HepG2 (cell line): ENCODE measurements around the gene SLC25A44. TPM values are rescaled to one million over a fixed set of nuclear protein-coding genes. Genes with fewer than 3 reads are reported as not detected.

ENCODE experiments used
- ATAC-seq: fragments of 200-7000 bp; cut with Tn5 transposase; 3 replicates; pipeline ENCODE4 v1.9.1; 2020; ENCODE audit warnings: mild to moderate bottlenecking, moderate library complexity
- BruUV-seq: library from RNA; stranded (reverse); fragments of 400-500 nt; replicated peaks from 2 replicates; lab custom pipeline; 2021; lab: Mats Ljungman, UMichigan
- CTCF ChIA-PET: fragments of 300-600 bp; formaldehyde crosslinking; extraction: SDS; loops from one replicate; lab custom pipeline; 2021; ENCODE audit warnings: low total read pairs, inconsistent platforms, low intra/inter-chr PET ratio; lab: Yijun Ruan, JAX
- POLR2A ChIA-PET: fragments of 350-600 bp; sonication (Branson Sonifier 250); formaldehyde crosslinking; loops from one replicate; lab custom pipeline; 2020; ENCODE audit warnings: antibody characterized with exemption, inconsistent platforms; lab: Yijun Ruan, JAX
- DNase-seq: peaks from one replicate; pipeline ENCODE4 v3.0.0-alpha.2; 2015; ENCODE audit warnings: low spot score
- FAIRE-seq: peaks from 3 replicates; lab custom pipeline; 2011; peaks lifted over from hg19 to GRCh38; lab: Jason Lieb, UNC
- H2AFZ ChIP-seq: one replicate; pipeline ENCODE4 v1.6.1; 2011; ENCODE audit warnings: low read length, inconsistent platforms
- H3K27ac ChIP-seq: fragments of 300-600 bp; 3 replicates; pipeline ENCODE4 v1.8.0; 2011; ENCODE audit warnings: mixed run types, mild to moderate bottlenecking, mixed read lengths, low read length, inconsistent platforms; ENCODE audit not compliant: insufficient read depth; ENCODE audit errors: extremely low read length
- H3K27me3 ChIP-seq, 2 experiments: fragments of 200-600 bp in 1 of 2; 2 replicates in 1 of 2; 3 replicates in 1 of 2; pipeline versions ENCODE4 v1.6.0 to v1.8.0; 2011; ENCODE audit warnings: low read length in 2 of 2, mild to moderate bottlenecking in 2 of 2, moderate library complexity in 2 of 2, inconsistent platforms in 1 of 2; ENCODE audit not compliant: insufficient read depth in 2 of 2, control insufficient read depth in 1 of 2
- H3K36me3 ChIP-seq, 2 experiments: fragments of 200-600 bp in 1 of 2; replicated peaks in 1 of 2; 2 replicates in 1 of 2; 3 replicates in 1 of 2; pipeline versions ENCODE4 v1.5.1 to v1.8.0; 2011; ENCODE audit warnings: low read length in 2 of 2, inconsistent platforms in 1 of 2; ENCODE audit not compliant: insufficient read depth in 2 of 2, control insufficient read depth in 1 of 2
- H3K4me1 ChIP-seq: 2 replicates; pipeline ENCODE4 v1.5.1; 2012; ENCODE audit warnings: low read length, inconsistent platforms; ENCODE audit not compliant: insufficient read depth
- H3K4me2 ChIP-seq: 2 replicates; pipeline ENCODE4 v1.6.0; 2011; ENCODE audit warnings: low read depth, low read length, inconsistent platforms
- H3K4me3 ChIP-seq, 3 experiments: fragments of 200-600 bp in 1 of 3; sonication (generic), shearing (Covaris generic) in 1 of 3; replicated peaks in 1 of 3; 2 replicates each; pipeline ENCODE4 v1.5.1; 2011 to 2016; ENCODE audit warnings: low read length in 3 of 3, inconsistent platforms in 2 of 3, low read depth in 2 of 3, mild to moderate bottlenecking in 2 of 3, control low read depth in 1 of 3, mixed read lengths in 1 of 3; ENCODE audit not compliant: insufficient read depth in 1 of 3
- H3K79me2 ChIP-seq: one replicate; pipeline ENCODE4 v1.6.1; 2011; ENCODE audit warnings: low read length, inconsistent platforms; ENCODE audit not compliant: insufficient read depth
- H3K9ac ChIP-seq: 2 replicates; pipeline ENCODE4 v1.6.0; 2011; ENCODE audit warnings: mild to moderate bottlenecking, low read depth, low read length, inconsistent platforms; ENCODE audit not compliant: insufficient read depth
- H3K9me3 ChIP-seq: 2 replicates; pipeline ENCODE4 v1.5.1; 2012; ENCODE audit warnings: mild to moderate bottlenecking, low read length
- H4K20me1 ChIP-seq: 2 replicates; pipeline ENCODE4 v1.6.0; 2011; ENCODE audit warnings: inconsistent platforms, mild to moderate bottlenecking, low read length, moderate library complexity; ENCODE audit not compliant: insufficient read depth
- ELF1 ChIP-seq: sonication (generic); formaldehyde crosslinking; IDR thresholded peaks from 2 replicates; pipeline ENCODE4 v1.4.0; 2020; ENCODE audit warnings: missing genetic modification reagents
- GTF2F1 ChIP-seq: fragments of 150-350 bp; IDR thresholded peaks from 2 replicates; pipeline ENCODE4 v1.6.1; 2014; ENCODE audit warnings: low read length
- HINFP ChIP-seq: sonication (generic); formaldehyde crosslinking; IDR thresholded peaks from 2 replicates; pipeline ENCODE4 v1.4.0; 2020; ENCODE audit warnings: low read depth, mild to moderate bottlenecking, missing genetic modification reagents
- KDM6A ChIP-seq: IDR thresholded peaks from 2 replicates; pipeline ENCODE4 v1.6.1; 2016; ENCODE audit warnings: low read depth
- MAFK ChIP-seq, 2 experiments: IDR thresholded peaks in 1 of 2; conservative IDR thresholded peaks in 1 of 2; 2 replicates each; pipeline ENCODE4 v1.6.1; 2011; ENCODE audit warnings: improper control_type of control experiment in 2 of 2, low read length in 2 of 2
- NFE2L2 ChIP-seq: fragments of 150-350 bp; IDR thresholded peaks from 2 replicates; pipeline ENCODE4 v1.6.1; 2014; ENCODE audit warnings: low read length
- NFRKB ChIP-seq: fragments of 450-650 bp; IDR thresholded peaks from 2 replicates; pipeline ENCODE4 v1.6.1; 2017
- ZBTB7B ChIP-seq: sonication (generic); formaldehyde crosslinking; IDR thresholded peaks from 2 replicates; pipeline ENCODE4 v1.4.0; 2020; ENCODE audit warnings: missing genetic modification reagents
- ZFY ChIP-seq: sonication (generic); formaldehyde crosslinking; IDR thresholded peaks from 2 replicates; pipeline ENCODE4 v1.4.0; 2020; ENCODE audit warnings: missing genetic modification reagents
- ZNF17 ChIP-seq: sonication (generic); formaldehyde crosslinking; IDR thresholded peaks from 2 replicates; pipeline ENCODE4 v1.5.0; 2020; ENCODE audit warnings: mild to moderate bottlenecking, missing genetic modification reagents
- ZNF503 ChIP-seq: sonication (generic); formaldehyde crosslinking; IDR thresholded peaks from 2 replicates; pipeline ENCODE4 v1.4.0; 2020; ENCODE audit warnings: missing genetic modification reagents
- ZSCAN12 ChIP-seq: sonication (generic); formaldehyde crosslinking; IDR thresholded peaks from 2 replicates; pipeline ENCODE4 v1.9.0; 2021; ENCODE audit warnings: mild to moderate bottlenecking, missing genetic modification reagents
- WGBS: methylation state at CpG from one replicate; pipeline ENCODE4 v1.1.6; 2017; ENCODE audit warnings: low lambda C conversion rate; 5-methylcytosine and 5-hydroxymethylcytosine counted together
- in situ Hi-C: cut with HindIII; loops from 2 replicates; pipeline ENCODE4 v1.10.0; 2017; ENCODE audit warnings: low pct_unique_long_range_greater_than_20kb; ENCODE audit not compliant: extremely low pct_ligation_motif_present
- intact Hi-C: fragments of 100-400 bp; cut with micrococcal nuclease; formaldehyde crosslinking; loops from one replicate; pipeline ENCODE4 v1.10.0; 2022; ENCODE audit not compliant: unreplicated experiment
- polyA plus RNA-seq, 8 experiments: library from polyadenylated mRNA; depleted of rRNA in 3 of 8; stranded (reverse) in 7 of 8; unstranded in 1 of 8; fragments of >200 nt; fragmentation: Illumina TruSeq in 4 of 8; extraction: Trizol in 4 of 8; gene quantifications; 2 replicates each; pipeline versions ENCODE4 v1.2.1 to v1.2.3, GENCODE V29; 2011 to 2016; ENCODE audit warnings: low read depth in 4 of 8, missing spikeins in 1 of 8, mixed read lengths in 1 of 8; ENCODE audit not compliant: insufficient read depth in 1 of 8
- total RNA-seq, 5 experiments: library from RNA; depleted of rRNA; stranded (reverse); fragments of >200 nt; fragmentation: Illumina TruSeq; extraction: Trizol; gene quantifications; 2 replicates each; pipeline ENCODE4 v1.2.3, GENCODE V29; 2016; ENCODE audit warnings: low read depth in 1 of 5

SLC25A44 gene
- total and polyA plus RNA-seq, 2 of the 13 experiments (the other 11 are each of a cell fraction or from before 2014, with no cell fraction given): 10.7 to 13.4 TPM

- in situ Hi-C loops: no loop called here
- H3K79me2 ChIP-seq: no peaks in the 10 kb centered on the region
- H2AFZ ChIP-seq: no peak overlapping the region
- no peaks in the 10 kb centered on the region for H3K27me3 ChIP-seq
- H3K4me2 ChIP-seq: no peak overlapping the region
- H3K9ac ChIP-seq: no peak overlapping the region
- H3K4me3 ChIP-seq: no peak overlapping the region
- no TSS peak for BruUV-seq
- peaks cover 4% of the 10 kb centered on the region; the same call in 1 of the 2 replicates for H3K4me1 ChIP-seq
- POLR2A ChIA-PET: no interaction called here
- DNase-seq: no peak
- TF ChIP-seq ELF1: no peak
- no peak for TF ChIP-seq ZNF503 (CRISPR knock-in tag)
- no peak for TF ChIP-seq ZBTB7B (CRISPR knock-in tag)
- TF ChIP-seq, all 625 proteins: peak for 0
- no peak overlapping the region for H3K27ac ChIP-seq
- no peaks in the 10 kb centered on the region for H4K20me1 ChIP-seq
- whole genome bisulfite sequencing: 95% methylated on average over 1 of the region's 1 CpG
- H3K36me3 ChIP-seq: peaks cover 11 to 44% of the 10 kb centered on the region in 2 experiments
- ATAC-seq: no peak
- H3K9me3 ChIP-seq: no peaks in the 10 kb centered on the region
- intact Hi-C loops: no loop called here
- CTCF ChIA-PET: no interaction called here
- no peak for FAIRE-seq
Observed at GRCh38 chr1:156230473-156230837, 36.6 kb downstream of the SLC25A44 start.

DNA sequence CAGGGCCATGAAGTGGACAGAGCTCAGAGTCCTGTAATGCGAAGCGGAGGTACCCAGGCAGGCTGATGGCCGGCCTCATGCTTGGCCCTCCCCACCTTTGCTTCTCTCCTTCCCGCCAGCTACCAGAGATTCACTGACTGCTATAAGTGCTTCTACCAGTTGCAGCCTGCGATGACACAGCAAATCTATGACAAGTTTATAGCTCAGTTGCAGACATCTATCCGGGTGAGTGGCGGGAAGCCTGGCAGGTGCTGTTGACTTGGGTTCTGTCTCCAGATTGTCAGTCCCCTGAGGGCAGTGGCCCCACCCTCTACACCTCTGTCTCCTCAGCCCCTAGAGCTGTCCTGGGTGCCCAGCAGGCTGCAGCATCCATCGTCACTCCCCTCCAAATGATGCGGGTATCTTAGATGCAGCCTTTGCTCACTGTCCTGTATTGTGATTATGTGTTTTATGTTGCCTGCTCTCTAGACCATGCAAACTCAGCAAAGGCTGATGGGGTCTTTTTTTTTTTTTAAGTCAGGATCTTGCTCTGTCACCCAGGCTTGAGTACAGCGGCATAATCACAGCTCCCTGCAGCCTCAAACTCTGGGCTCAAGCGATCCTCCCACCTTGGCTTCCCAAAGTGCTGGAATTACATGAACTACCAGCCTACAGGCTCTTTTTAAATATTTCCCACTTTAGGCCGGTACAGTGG lies 38.4 kb downstream of the SLC25A44 start:
- POLR2A ChIA-PET: no interaction called here
- H2AFZ ChIP-seq: no peak overlapping the region
- no peak for FAIRE-seq
- no peak for DNase-seq
- H3K4me2 ChIP-seq: no peak overlapping the region
- H3K4me3 ChIP-seq: no peak overlapping the region
- no peak overlapping the region for H3K9ac ChIP-seq
- BruUV-seq: no TSS peak
- TF ChIP-seq NFE2L2: peak; percentile 40; the same call in 1 of the 2 replicates
- TF ChIP-seq ZFY: no peak
- no peak for TF ChIP-seq HINFP (CRISPR knock-in tag)
- TF ChIP-seq ZSCAN12: no peak
- TF ChIP-seq KDM6A (CRISPR knock-in tag): no peak
- peak; percentile 17 to 38; a peak in 2 of 4 replicates for TF ChIP-seq MAFK (conservative IDR thresholded peaks at IDR 0.05 in 1 of 2, IDR thresholded peaks at IDR 0.05 in 1 of 2; ENCODE audit: low read length in 2 of 2)
- no peak for TF ChIP-seq NFRKB
- no peak for TF ChIP-seq ZNF17
- TF ChIP-seq GTF2F1: no peak
- no peaks in the 10 kb centered on the region for H4K20me1 ChIP-seq
- H3K4me1 ChIP-seq: no peaks in the 10 kb centered on the region
- no peaks in the 10 kb centered on the region for H3K27me3 ChIP-seq
- in situ Hi-C loops: no loop called here
- no peaks in the 10 kb centered on the region for H3K79me2 ChIP-seq
- H3K36me3 ChIP-seq: peaks cover 16 to 49% of the 10 kb centered on the region in 2 experiments
- CTCF ChIA-PET: no interaction called here
- WGBS: 98% methylated on average over 10 of the region's 12 CpGs
- intact Hi-C loops: no loop called here
- H3K27ac ChIP-seq: no peak overlapping the region
- H3K9me3 ChIP-seq: no peaks in the 10 kb centered on the region
- no peak for ATAC-seq
